ENCODE measurements around the gene PUS7L.
"Not testable (repeated sequence)": the region's sequence is repeated elsewhere in the genome, so short reads cannot be mapped to it uniquely, and the experiment has no call there.

GRCh38 chr12:43703772-43704171, 54.8 kb downstream of the PUS7L start:
- TF ChIP-seq JUND (IDR thresholded peaks at IDR 0.05); CTCF (IDR thresholded peaks at IDR 0.05); POLR2AphosphoS5 (IDR thresholded peaks at IDR 0.05; ENCODE audit: low read depth, low read length); USF1 (IDR thresholded peaks at IDR 0.05; ENCODE audit: borderline replicate concordance, low read depth); SIN3A (IDR thresholded peaks at IDR 0.05; ENCODE audit: borderline replicate concordance, low read depth, low read length): not testable (repeated sequence)
